SK-N-SH treated with all-trans-retinoic acid at 6 μM for 48 hours (cell line): Measurements from ENCODE around the gene NELFE.

Source experiments
- GLIS3 ChIP-seq: fragments of 250-450 bp; sonication (Bioruptor Pico); IDR thresholded peaks from 2 replicates; pipeline ENCODE4 v1.5.0; 2020; ENCODE audit warnings: mild to moderate bottlenecking, moderate library complexity
- ISL1 ChIP-seq: fragments of 250-450 bp; sonication (Bioruptor Pico); IDR thresholded peaks from 2 replicates; pipeline ENCODE4 v2.1.2; 2022; ENCODE audit warnings: mild to moderate bottlenecking, moderate library complexity
- RARB ChIP-seq: fragments of 250-450 bp; sonication (Bioruptor Pico); IDR thresholded peaks from 2 replicates; pipeline ENCODE4 v1.8.0; 2021; ENCODE audit warnings: mild to moderate bottlenecking, moderate library complexity
- SNAI2 ChIP-seq: fragments of 250-450 bp; sonication (Bioruptor Pico); IDR thresholded peaks from 2 replicates; pipeline ENCODE4 v1.5.0; 2020; ENCODE audit warnings: mild to moderate bottlenecking, moderate library complexity
- ZFP3 ChIP-seq: fragments of 250-450 bp; sonication (Bioruptor Pico); IDR thresholded peaks from 2 replicates; pipeline ENCODE4 v1.5.0; 2020; ENCODE audit warnings: mild to moderate bottlenecking, moderate library complexity
- ZNF565 ChIP-seq: fragments of 450-650 bp; formaldehyde crosslinking; conservative IDR thresholded peaks from 2 replicates; pipeline ENCODE4 v1.5.0; 2020; ENCODE audit warnings: low read depth, mild to moderate bottlenecking, moderate library complexity
- ZNF70 ChIP-seq: fragments of 450-650 bp; formaldehyde crosslinking; IDR thresholded peaks from 2 replicates; pipeline ENCODE4 v1.5.0; 2020; ENCODE audit warnings: mild to moderate bottlenecking, moderate library complexity
- TF ChIP-seq, protein P1 (sequence below): fragments of 250-450 bp; sonication (Bioruptor Pico); IDR thresholded peaks from 2 replicates; pipeline ENCODE4 v1.5.1; 2020; ENCODE audit warnings: low read depth, mild to moderate bottlenecking, moderate library complexity
- TF ChIP-seq, protein P2 (sequence below): fragments of 250-450 bp; sonication (Bioruptor Pico); IDR thresholded peaks from 2 replicates; pipeline ENCODE4 v1.8.0; 2020; ENCODE audit warnings: mild to moderate bottlenecking, moderate library complexity, borderline replicate concordance
- TF ChIP-seq, protein P3 (sequence below): fragments of 250-450 bp; sonication (Bioruptor Pico); IDR thresholded peaks from 2 replicates; pipeline ENCODE4 v1.8.0; 2021; ENCODE audit warnings: low read depth, mild to moderate bottlenecking, moderate library complexity, borderline replicate concordance

DNA sequence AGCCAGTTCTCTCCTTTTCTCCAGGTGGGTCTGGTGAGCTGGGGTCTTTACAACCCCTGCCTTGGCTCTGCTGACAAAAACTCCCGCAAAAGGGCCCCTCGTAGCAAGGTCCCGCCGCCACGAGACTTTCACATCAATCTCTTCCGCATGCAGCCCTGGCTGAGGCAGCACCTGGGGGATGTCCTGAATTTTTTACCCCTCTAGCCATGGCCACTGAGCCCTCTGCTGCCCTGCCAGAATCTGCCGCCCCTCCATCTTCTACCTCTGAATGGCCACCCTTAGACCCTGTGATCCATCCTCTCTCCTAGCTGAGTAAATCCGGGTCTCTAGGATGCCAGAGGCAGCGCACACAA is 13.6 kb downstream of the NELFE start:
- no peak for TF ChIP-seq ZFP3 (CRISPR knock-in tag)
- TF ChIP-seq ZNF70, result no peak
- TF ChIP-seq ZNF565 (CRISPR knock-in tag), result no peak
- TF ChIP-seq, protein P1, sequence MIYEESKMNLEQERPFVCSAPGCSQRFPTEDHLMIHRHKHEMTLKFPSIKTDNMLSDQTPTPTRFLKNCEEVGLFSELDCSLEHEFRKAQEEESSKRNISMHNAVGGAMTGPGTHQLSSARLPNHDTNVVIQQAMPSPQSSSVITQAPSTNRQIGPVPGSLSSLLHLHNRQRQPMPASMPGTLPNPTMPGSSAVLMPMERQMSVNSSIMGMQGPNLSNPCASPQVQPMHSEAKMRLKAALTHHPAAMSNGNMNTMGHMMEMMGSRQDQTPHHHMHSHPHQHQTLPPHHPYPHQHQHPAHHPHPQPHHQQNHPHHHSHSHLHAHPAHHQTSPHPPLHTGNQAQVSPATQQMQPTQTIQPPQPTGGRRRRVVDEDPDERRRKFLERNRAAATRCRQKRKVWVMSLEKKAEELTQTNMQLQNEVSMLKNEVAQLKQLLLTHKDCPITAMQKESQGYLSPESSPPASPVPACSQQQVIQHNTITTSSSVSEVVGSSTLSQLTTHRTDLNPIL (CRISPR knock-in tag), result no peak
- TF ChIP-seq SNAI2 (CRISPR knock-in tag), result no peak
- no peak for TF ChIP-seq GLIS3 (CRISPR knock-in tag)
- no peak for TF ChIP-seq RARB
- TF ChIP-seq ISL1 (CRISPR knock-in tag), result no peak
- TF ChIP-seq, protein P2, sequence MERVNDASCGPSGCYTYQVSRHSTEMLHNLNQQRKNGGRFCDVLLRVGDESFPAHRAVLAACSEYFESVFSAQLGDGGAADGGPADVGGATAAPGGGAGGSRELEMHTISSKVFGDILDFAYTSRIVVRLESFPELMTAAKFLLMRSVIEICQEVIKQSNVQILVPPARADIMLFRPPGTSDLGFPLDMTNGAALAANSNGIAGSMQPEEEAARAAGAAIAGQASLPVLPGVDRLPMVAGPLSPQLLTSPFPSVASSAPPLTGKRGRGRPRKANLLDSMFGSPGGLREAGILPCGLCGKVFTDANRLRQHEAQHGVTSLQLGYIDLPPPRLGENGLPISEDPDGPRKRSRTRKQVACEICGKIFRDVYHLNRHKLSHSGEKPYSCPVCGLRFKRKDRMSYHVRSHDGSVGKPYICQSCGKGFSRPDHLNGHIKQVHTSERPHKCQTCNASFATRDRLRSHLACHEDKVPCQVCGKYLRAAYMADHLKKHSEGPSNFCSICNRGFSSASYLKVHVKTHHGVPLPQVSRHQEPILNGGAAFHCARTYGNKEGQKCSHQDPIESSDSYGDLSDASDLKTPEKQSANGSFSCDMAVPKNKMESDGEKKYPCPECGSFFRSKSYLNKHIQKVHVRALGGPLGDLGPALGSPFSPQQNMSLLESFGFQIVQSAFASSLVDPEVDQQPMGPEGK (CRISPR knock-in tag), result no peak
- TF ChIP-seq, protein P3, sequence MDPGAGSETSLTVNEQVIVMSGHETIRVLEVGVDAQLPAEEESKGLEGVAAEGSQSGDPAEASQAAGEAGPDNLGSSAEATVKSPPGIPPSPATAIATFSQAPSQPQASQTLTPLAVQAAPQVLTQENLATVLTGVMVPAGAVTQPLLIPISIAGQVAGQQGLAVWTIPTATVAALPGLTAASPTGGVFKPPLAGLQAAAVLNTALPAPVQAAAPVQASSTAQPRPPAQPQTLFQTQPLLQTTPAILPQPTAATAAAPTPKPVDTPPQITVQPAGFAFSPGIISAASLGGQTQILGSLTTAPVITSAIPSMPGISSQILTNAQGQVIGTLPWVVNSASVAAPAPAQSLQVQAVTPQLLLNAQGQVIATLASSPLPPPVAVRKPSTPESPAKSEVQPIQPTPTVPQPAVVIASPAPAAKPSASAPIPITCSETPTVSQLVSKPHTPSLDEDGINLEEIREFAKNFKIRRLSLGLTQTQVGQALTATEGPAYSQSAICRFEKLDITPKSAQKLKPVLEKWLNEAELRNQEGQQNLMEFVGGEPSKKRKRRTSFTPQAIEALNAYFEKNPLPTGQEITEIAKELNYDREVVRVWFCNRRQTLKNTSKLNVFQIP (CRISPR knock-in tag), result no peak
